T-helper 22 cell (primary cell): Measurements from ENCODE around the gene FARP1.
"Not testable (repeated sequence)": the region's sequence is repeated elsewhere in the genome, so short reads cannot be mapped to it uniquely, and the experiment has no call there.

ENCODE experiments used
- DNase-seq: peaks from one replicate; pipeline ENCODE4 v3.0.0-alpha.2; 2020; ENCODE audit warnings: low read depth

FARP1 gene

GRCh38 chr13:98263841-98264240, 120.9 kb downstream of the FARP1 start:
- no peak for DNase-seq

- DNase-seq: no peak
These were observed 122.0 kb downstream of the FARP1 start for GRCh38 chr13:98264877-98265276.

- DNase-seq: no peak
These were observed 123.0 kb downstream of the FARP1 start for GRCh38 chr13:98265692-98266551.

GRCh38 chr13:98267080-98267912, 124.4 kb downstream of the FARP1 start:
- DNase-seq: no peak

- DNase-seq: no peak
These were observed 126.5 kb downstream of the FARP1 start for GRCh38 chr13:98269386-98269785.

- DNase-seq: no peak
These were observed 127.9 kb downstream of the FARP1 start for GRCh38 chr13:98270819-98271218.

GRCh38 chr13:98271646-98272045, 128.8 kb downstream of the FARP1 start:
- DNase-seq: not testable (repeated sequence)

GRCh38 chr13:98272549-98272948, 129.7 kb downstream of the FARP1 start:
- no peak for DNase-seq

GRCh38 chr13:98273067-98273823, 130.4 kb downstream of the FARP1 start:
- DNase-seq: no peak

- no peak for DNase-seq
These were observed 131.2 kb downstream of the FARP1 start for GRCh38 chr13:98273824-98274742.

GRCh38 chr13:98274921-98275487, 132.1 kb downstream of the FARP1 start:
- no peak for DNase-seq

- DNase-seq: no peak
These were observed 132.8 kb downstream of the FARP1 start for GRCh38 chr13:98275681-98276171.

- no peak for DNase-seq
These were observed 133.6 kb downstream of the FARP1 start for GRCh38 chr13:98276486-98276885.

GRCh38 chr13:98278068-98278724, 135.3 kb downstream of the FARP1 start:
- no peak for DNase-seq

GRCh38 chr13:98279473-98280175, 136.7 kb downstream of the FARP1 start:
- DNase-seq: no peak

- DNase-seq: no peak
These were observed 137.2 kb downstream of the FARP1 start for GRCh38 chr13:98280176-98280510.

GRCh38 chr13:98284679-98285078, 141.8 kb downstream of the FARP1 start:
- no peak for DNase-seq

GRCh38 chr13:98285317-98285716, 142.4 kb downstream of the FARP1 start:
- DNase-seq: no peak

- no peak for DNase-seq
These were observed 143.1 kb downstream of the FARP1 start for GRCh38 chr13:98285852-98286594.
